ENCODE results near the gene RIMKLA. TPM values are rescaled to one million over a fixed set of nuclear protein-coding genes. Genes with fewer than 3 reads are reported as not detected.

RIMKLA gene
- total and polyA plus RNA-seq, 2 donors (not counting 3 experiments of a cell fraction or from before 2014, with no cell fraction given): 0.01 TPM; not detected in 1

DNA sequence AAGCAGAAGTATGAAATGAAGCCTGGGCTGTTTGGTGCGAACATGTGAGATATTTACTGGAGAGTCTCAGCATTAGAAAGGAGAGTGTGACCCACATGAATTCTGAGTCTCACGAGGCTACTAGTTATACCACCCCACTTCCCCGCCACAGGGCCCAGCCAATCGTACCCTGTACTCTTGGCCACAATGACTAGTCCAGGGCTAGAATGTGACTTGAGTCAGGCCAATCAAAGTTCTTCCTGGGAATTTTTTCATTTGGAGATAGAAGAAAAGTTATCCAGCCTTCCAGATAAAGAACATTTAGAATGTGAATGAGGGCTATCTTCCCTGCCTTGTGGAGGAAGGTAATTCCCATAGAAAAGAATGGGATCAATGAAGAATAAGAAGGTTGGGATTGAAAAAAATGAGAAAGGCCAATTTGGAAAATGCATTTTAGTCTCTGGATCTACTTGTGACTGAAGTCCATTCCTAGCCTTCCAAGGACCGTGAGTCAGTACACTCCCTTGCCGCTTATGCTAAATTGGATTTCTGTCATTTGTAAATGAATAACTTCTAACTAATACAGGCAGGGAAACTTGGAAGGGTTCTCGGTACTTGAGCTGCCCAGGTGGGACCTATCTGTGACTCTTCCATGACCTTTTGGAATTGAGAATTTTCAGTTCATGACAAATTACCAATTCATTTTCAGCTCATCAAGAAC is 12.3 kb upstream of the RIMKLA start:
- intact Hi-C loops (cut with micrococcal nuclease): no loop called here
- FAIRE-seq: no peak
- Histone ChIP-seq H3K9me3 (replicated peaks; ENCODE audit: control insufficient read depth, insufficient read depth, low read length) (no peaks in the 10 kb centered on the region), H3K79me2 (ENCODE audit: control insufficient read depth, insufficient read depth, low read length) (no peaks in the 10 kb centered on the region), H3K9me1 (replicated peaks; ENCODE audit: control insufficient read depth, extremely low read depth, insufficient read depth, low read length) (no peaks in the 10 kb centered on the region), H4K20me1 (replicated peaks; ENCODE audit: control insufficient read depth, extremely low read depth, insufficient read depth, low read length) (no peaks in the 10 kb centered on the region), H3K27me3 (ENCODE audit: control insufficient read depth in 2 of 2, insufficient read depth in 2 of 2, low read length in 2 of 2) (peaks cover 12 to 13% of the 10 kb centered on the region in 2 experiments), H3K4me3 (replicated peaks in 1 of 3; ENCODE audit: insufficient read depth in 1 of 3, low read depth in 1 of 3, low read length in 3 of 3) (no peak overlapping the region), H2AFZ (ENCODE audit: low read depth, low read length) (no peak overlapping the region), H3K27ac (ENCODE audit: insufficient read depth, low read depth, low read length) (no peak overlapping the region), H3K36me3 (ENCODE audit: control insufficient read depth in 2 of 2, extremely low read depth in 1 of 2, insufficient read depth in 2 of 2, low read length in 2 of 2) (no peaks in the 10 kb centered on the region), H3K4me2 (ENCODE audit: insufficient read depth, low read length) (no peak overlapping the region), H3K9ac (replicated peaks; ENCODE audit: extremely low read depth, insufficient read depth, low read length) (no peak overlapping the region), H3K4me1 (ENCODE audit: control insufficient read depth, extremely low read depth, insufficient read depth, low read length) (no peaks in the 10 kb centered on the region)
- dilution Hi-C loops (cut with MboI; ENCODE audit: extremely low pct_ligation_motif_present, low sequenced_read_pairs): no loop called here
- ChIA-PET CTCF (interaction anchor here (1.1 kb wide), 1 partner anchor 24 kb away, joined by 3 read pairs; no protein-coding TSS in a partner anchor), POLR2A (no interaction called here)
- no TSS peak for BruUV-seq (replicated peaks)
- DNase-seq (ENCODE audit: low read depth, low spot score): no peak
- TF ChIP-seq MYC (IDR thresholded peaks at IDR 0.05; ENCODE audit: low read depth, low read length) (no peak), GATA2 (IDR thresholded peaks at IDR 0.05; ENCODE audit: insufficient read depth, insufficient read length, low read depth, low read length) (no peak), JUN (IDR thresholded peaks at IDR 0.05; ENCODE audit: borderline replicate concordance, insufficient read depth, insufficient read length, low read depth) (no peak), POLR2AphosphoS5 (IDR thresholded peaks at IDR 0.05; ENCODE audit: insufficient read depth, low read depth, low read length) (no peak), FOS (IDR thresholded peaks at IDR 0.05; ENCODE audit: borderline replicate concordance, insufficient read depth, low read length) (no peak), EZH2 (IDR thresholded peaks at IDR 0.05; ENCODE audit: borderline replicate concordance, low read depth, low read length, severe bottlenecking) (no peak), POLR2A (IDR thresholded peaks at IDR 0.05; ENCODE audit: low read depth, low read length) (no peak), CTCF (IDR thresholded peaks at IDR 0.05; ENCODE audit: extremely low read depth in 1 of 2, insufficient read depth in 1 of 2, low read depth in 1 of 2, low read length in 2 of 2) (no peak)
- TF ChIP-seq, protein P1, sequence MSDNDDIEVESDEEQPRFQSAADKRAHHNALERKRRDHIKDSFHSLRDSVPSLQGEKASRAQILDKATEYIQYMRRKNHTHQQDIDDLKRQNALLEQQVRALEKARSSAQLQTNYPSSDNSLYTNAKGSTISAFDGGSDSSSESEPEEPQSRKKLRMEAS (IDR thresholded peaks at IDR 0.05; ENCODE audit: insufficient read depth, insufficient read length): no peak
